ENCODE results near the gene MSANTD2.
A peak's percentile ranks its signal among the peaks of the same experiment; 100 is the strongest.

The MSANTD2 gene

DNA sequence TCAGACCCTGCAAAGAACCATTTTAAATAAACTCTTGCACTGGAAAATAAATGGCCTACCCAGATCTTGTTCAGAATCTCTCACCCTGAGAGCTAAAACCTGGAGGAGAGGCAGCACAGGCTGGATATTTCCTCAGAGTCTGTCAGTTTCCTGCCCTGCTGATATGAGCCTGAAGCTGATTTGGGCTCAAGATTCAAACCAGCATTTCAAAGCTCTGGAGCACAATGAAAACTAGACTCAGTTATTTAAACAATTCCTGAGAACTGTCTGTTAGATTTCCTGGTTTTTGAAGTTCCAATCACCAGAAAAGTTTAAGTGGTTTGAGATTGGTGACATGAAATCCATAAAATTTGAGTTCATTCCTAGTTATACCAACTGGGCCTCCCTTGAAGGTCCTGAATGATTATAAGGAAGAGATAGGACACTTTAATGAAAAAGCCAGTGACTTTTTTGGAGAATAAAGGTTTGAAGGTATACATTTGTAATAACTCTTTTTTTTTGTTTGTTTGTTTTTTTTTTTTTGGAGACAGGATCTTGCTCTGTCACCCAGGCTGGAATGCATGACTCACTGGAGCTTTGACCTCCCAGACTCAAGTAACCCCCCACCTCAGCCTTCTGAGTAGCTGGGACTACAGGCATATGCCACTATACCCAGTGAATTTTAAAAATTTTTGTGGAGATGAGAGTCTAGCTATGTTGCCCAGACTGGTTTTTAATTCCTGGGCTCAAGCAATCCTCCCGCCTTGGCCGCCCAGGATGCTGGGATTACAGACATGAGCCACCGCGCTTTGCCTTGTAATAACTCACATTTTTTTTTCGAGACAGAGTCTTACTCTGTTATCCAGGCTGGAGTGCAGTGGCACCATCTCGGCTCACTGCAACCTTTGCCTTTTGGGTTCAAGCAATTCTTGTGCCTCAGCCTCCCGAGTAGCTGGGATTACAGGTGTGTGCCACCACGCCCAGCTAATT lies 30.1 kb downstream of the MSANTD2 start:
- DNase-seq: no peak

DNA sequence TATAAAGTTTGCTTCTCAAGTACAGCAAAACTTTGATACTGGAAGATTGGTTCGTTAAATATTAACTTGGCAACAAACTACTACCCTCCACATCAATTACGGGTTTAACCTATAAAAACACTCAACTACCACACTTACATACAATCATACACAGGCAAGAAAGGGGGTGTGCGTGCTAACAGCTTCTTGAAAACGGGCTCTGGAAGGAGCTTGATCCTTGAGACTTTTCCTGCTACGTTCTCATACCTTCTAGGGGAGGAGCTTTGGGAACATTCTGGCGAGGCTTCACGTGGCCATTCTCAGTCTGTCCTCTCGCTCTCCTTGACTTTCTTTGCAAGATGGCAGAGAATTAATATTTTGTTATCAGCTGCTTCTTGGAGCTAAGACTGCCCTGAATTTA lies 31.3 kb downstream of the MSANTD2 start:
- DNase-seq: no peak

GRCh38 chr11:124766156-124766555 lies 34.0 kb downstream of the MSANTD2 start:
- no peak for DNase-seq

DNA sequence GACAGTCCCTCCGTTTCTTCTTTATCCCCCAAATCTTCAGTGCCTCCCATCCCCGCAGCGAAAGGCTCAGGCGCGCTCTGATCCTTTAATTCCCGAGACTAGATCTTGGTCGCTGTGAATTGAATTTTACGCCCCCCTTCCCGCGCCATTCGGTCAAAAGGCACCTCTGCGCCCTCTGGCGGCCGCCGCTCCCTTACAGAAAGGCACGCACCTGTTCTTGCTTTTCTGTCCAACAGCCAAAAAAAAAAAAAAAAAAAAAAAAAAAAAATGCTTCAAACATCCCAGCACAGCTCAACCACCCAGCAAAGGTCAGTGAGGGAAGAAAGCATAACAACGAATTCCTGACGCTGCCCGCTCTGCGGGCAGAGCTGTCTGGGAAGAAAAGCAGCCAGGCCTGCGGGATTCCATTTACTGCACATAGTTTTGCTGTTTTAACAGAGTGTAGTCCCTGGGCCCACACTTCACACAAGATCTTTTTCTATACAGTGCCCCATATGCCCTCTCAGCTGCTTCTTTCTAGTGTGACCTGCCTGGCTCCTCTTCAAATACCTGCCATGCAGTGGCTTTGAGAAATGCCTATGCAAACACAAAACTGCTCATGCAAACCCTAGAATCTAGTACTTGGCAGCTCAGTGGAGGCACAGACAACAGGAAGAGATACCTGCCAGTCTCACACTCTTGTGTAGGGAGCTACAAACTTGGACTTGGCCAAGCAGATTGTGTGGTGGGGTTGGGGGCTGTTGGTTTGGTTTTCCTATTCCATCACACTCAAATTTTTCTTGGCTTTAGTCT lies 36.9 kb downstream of the MSANTD2 start:
- peak; percentile 60 to 74 for DNase-seq

DNA sequence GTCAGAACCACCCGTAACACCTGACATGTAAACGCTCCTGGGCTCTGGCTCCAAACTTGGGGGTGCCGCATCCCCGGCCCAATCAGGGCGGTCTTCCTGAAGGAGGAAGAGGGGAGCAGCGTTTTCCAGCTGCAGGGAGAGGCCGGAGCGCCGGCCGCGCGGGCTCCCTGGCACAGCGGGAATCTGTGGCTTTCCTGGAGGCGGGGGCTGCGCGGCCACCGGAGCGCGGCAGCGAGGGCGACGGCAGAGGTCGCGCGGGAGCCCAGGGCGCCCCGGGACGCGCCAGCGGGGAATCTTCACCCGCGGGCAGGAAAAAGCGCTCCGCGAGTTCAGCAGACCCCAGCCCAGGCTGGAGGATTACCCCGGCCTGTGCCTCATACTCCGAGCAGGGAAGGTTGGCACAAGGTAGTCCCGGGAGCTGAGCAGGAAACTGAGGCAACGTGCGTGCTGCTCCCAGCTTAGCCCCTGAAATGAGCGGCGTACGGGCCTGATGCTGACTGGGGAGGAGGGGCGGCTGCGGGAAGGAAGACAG lies 37.5 kb downstream of the MSANTD2 start:
- DNase-seq: no peak

DNA sequence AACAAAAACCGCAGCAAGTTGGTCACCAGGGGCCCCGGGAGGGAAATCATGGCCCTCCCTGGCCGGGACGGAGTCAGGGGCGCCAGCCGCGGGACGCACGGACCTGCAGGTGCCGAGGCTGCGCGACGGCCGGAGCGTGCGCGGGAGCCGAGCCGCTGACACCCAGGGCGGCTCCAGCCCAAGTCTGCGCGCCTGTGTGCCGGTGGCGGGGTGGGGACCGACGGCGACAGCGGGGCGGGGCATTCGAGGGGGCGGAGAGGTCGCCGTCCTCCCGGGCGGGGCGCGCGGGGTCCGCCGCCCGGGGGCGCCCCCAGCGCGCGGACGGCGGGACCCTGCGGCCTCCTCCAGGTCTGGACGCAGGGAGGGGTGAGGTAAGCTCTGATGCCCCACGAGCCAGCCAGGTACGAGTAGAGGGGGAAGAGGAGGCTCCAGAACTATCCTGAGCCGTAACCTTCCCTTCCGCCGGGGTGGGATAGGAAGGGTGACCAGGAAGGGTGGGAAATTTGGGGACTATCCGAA lies 38.0 kb downstream of the MSANTD2 start, which contains the start of gene ESAM:
ESAM (minus strand) TSS at position 186 of the 519 bp plus-strand sequence; CDS start at position 50, 136 bp downstream.
- DNase-seq: peak; percentile 13 to 21

DNA sequence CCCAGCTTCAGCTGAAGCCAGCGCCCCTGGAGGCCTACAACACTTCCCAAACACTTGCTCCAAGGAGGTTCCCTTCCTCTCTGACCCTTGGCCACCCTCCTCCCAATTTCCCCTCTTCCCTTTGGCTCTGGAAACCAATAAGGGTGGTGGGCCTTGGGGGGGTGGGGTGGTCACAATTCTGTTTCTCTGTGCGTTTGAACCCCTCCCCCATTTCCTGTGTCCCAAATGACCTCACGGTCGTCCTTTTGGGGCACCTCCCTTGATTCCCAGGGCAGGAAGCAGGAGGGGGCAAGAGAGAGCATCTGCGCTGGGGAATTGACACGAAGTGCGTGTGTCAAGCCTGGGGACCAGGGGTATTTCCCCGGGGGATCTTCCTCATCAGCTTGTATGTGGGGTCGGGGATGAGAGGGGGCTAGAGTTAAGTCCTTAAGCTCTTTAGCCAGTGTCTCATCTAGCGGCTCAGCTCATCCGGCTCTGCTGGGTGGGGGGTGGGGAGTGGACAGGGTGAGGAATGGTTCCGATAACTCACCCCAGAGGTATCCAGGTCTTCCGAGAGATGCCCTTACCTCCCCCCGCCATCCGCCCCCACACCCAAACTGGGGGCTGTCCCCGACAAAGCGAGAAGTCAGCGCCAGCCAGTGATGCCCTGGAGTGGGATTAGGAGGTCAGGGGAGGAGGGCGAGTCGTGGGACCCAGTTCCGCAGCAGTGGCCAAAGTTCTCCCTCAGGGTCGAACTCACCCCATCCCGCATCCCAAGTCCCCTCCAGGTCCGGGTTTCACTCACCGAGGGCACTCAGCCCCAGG lies 38.7 kb downstream of the MSANTD2 start:
- DNase-seq: no peak

- DNase-seq: no peak
Measured at GRCh38 chr11:124760806-124761205, 39.4 kb downstream of the MSANTD2 start.

DNA sequence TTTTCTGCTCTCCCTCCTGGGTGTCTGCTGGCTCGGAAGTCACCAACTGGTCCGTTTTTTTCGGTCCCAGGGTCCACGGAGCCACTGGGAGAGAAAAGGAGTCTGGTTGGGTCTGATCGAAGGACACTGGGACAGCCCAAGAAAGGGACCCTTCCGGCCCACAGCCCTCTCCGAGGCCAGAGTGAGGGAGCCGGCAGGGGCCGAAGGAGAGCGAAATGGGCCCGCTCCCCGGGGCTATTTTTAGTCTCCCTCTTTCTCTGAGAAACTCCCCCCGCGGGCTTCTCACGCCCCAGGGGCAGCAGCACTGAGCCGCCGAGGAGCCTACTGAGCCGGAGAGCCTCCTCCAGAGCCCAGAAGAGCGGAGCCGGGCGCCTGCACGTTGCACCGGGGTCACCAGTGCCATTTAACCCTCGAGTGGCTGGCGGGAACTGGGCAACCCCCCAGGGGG lies 40.0 kb downstream of the MSANTD2 start:
- DNase-seq: no peak

GRCh38 chr11:124759266-124760204 lies 40.7 kb downstream of the MSANTD2 start:
- no peak for DNase-seq

DNA sequence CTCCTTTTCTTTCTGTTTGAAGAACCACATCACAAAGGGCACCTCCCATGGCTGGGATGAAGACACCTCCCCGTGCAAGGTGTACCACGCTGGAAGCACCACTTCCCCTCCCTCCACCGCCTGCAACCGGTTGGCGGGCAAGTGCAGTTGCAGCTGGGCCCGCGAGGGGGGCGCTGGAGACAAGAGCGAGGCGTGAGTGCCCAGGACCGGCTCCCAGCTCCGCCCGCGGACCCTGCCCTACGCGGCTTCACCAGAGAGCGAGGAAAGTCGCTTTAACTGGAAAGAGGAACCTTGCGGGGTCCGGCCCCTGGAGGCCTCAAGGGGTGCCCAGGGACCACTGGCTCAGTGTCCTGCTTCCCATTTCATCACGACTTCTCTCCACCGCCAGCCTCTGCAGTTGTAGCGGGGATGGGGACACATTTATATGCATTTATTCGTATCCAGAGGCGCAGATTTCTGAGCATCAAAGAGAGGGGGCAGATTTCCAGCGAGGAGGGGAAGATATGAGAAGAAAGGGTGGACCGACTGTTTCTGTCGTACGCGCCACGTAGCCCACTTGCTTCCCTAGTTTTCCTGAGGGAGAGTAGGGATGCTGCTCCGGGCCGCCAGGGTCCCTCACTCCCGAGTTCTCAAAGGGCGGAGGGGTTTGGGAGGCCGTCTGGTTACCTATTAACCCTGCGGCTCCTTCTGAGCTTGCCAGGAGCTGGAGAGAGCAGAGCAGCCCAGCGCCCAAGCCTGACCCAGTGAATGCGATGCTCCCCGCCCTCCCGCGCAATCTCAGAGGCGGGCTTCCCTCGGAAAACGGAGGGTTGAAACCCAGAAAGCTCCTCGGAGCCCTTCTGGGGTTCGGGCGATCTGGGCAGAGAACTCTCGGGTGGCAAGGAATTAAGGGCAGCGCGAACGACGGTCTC lies 41.6 kb downstream of the MSANTD2 start:
- peak; percentile 70 for DNase-seq

DNA sequence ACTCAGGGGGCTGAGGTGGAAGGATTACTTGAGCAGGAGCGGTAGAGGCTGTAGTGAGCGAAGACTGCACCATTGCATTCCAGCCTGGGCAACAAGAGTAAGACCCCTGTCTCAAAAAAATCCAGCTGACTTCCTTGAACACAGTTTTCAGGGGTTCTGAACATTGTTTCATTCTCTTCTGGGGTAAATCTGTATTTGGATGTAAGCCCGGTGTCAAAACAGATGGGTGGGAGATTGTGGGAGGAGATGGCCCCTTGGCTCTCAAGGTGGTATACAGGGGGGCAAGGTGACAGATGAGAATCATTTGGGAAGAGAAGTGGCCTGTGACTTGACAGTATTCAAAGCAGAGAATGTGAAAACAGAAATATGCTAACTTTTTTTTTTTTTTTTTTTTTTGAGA lies 42.9 kb downstream of the MSANTD2 start:
- DNase-seq: no peak

DNA sequence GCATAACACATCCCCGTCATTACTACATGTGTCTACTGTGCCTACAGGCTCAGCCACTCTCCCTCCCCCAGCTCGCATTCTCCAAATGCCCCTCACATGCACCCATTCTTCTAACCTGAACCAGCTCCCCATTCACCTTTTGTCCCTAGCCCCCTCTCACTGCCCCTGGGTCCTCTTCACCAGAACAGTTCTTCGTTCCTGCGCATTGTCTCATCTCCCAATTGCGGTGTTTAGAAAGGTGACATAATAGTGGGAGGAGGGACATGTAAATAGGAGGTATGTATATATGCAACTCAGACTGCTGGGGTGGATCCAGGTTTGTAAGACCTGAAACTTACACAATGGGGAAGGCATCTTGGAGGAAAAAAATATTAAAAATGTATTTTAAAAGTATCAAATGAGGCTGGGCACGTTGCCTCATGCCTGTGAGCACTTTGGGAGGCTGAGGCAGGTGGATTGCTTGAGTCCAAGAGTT lies 43.4 kb downstream of the MSANTD2 start:
- DNase-seq: no peak

- no peak for DNase-seq
Measured at GRCh38 chr11:124756033-124756752, 44.0 kb downstream of the MSANTD2 start.

DNA sequence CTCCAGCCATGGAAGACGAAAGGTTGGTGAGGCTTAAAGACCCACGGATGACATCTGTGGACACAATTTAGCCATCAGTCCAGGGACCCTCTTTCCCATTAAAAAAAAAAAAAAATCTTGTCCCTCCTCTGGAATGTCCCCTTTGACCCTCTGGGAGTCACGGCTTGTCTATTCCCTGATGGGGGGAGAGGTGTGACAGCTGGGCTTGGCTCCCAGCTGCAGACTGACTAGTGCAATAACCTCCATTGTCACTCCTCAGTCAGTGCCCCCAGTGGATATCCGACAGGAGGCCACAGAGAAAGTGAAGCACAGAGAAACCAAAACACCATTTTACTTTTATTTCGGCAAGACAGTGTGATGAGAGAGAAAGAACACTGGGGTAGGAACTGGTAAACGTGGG lies 45.5 kb downstream of the MSANTD2 start:
- DNase-seq: no peak

- DNase-seq: no peak
Measured at GRCh38 chr11:124754309-124754708, 45.9 kb downstream of the MSANTD2 start.

GRCh38 chr11:124753624-124754023 lies 46.6 kb downstream of the MSANTD2 start:
- DNase-seq: no peak

GRCh38 chr11:124753205-124753604 lies 47.0 kb downstream of the MSANTD2 start:
- no peak for DNase-seq

DNA sequence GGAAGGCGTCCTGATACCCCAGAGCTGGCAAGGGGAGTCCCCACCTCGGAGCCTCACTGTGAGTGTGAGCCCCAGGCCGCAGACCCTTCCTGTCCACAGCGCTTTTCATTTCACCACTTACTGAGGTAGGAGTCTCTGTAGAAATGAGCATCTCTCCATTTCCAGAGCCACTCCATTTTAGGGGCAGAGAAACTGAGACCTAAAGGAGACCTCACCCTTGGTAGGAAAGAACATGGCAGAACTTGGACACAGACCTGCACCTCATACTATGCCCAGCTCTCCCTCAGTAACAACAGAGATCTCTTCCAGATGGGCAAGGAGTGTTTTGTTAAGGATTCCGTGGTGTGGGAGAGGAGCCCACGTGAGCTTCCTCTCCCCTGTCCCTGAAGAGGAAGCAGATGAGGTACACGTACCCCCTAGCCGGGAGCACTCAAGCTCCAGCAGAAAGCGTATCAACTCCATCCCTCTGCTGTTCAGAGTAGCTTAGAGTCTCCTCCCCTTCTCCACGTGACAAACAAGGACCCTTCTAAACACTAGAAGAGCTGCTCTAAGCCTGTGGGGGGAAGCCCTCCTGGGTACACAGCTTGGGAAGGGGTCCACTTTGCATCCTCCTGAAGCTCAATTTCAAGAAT lies 47.6 kb downstream of the MSANTD2 start:
- DNase-seq: no peak
